HepG2 (cell line): ENCODE measurements around the gene ATP23. TPM values are rescaled to one million over a fixed set of nuclear protein-coding genes. Genes with fewer than 3 reads are reported as not detected.

ENCODE experiments used
- ATAC-seq: fragments of 200-7000 bp; cut with Tn5 transposase; 3 replicates; pipeline ENCODE4 v1.9.1; 2020; ENCODE audit warnings: mild to moderate bottlenecking, moderate library complexity
- BruUV-seq: library from RNA; stranded (reverse); fragments of 400-500 nt; replicated peaks from 2 replicates; lab custom pipeline; 2021; lab: Mats Ljungman, UMichigan
- CTCF ChIA-PET: fragments of 300-600 bp; formaldehyde crosslinking; extraction: SDS; loops from one replicate; lab custom pipeline; 2021; ENCODE audit warnings: low total read pairs, inconsistent platforms, low intra/inter-chr PET ratio; lab: Yijun Ruan, JAX
- POLR2A ChIA-PET: fragments of 350-600 bp; sonication (Branson Sonifier 250); formaldehyde crosslinking; loops from one replicate; lab custom pipeline; 2020; ENCODE audit warnings: antibody characterized with exemption, inconsistent platforms; lab: Yijun Ruan, JAX
- DNase-seq: peaks from one replicate; pipeline ENCODE4 v3.0.0-alpha.2; 2015; ENCODE audit warnings: low spot score
- FAIRE-seq: peaks from 3 replicates; lab custom pipeline; 2011; peaks lifted over from hg19 to GRCh38; lab: Jason Lieb, UNC
- H2AFZ ChIP-seq: one replicate; pipeline ENCODE4 v1.6.1; 2011; ENCODE audit warnings: low read length, inconsistent platforms
- H3K27ac ChIP-seq: fragments of 300-600 bp; 3 replicates; pipeline ENCODE4 v1.8.0; 2011; ENCODE audit warnings: mixed run types, mild to moderate bottlenecking, mixed read lengths, low read length, inconsistent platforms; ENCODE audit not compliant: insufficient read depth; ENCODE audit errors: extremely low read length
- H3K27me3 ChIP-seq, 2 experiments: fragments of 200-600 bp in 1 of 2; 2 replicates in 1 of 2; 3 replicates in 1 of 2; pipeline versions ENCODE4 v1.6.0 to v1.8.0; 2011; ENCODE audit warnings: low read length in 2 of 2, mild to moderate bottlenecking in 2 of 2, moderate library complexity in 2 of 2, inconsistent platforms in 1 of 2; ENCODE audit not compliant: insufficient read depth in 2 of 2, control insufficient read depth in 1 of 2
- H3K36me3 ChIP-seq, 2 experiments: fragments of 200-600 bp in 1 of 2; replicated peaks in 1 of 2; 2 replicates in 1 of 2; 3 replicates in 1 of 2; pipeline versions ENCODE4 v1.5.1 to v1.8.0; 2011; ENCODE audit warnings: low read length in 2 of 2, inconsistent platforms in 1 of 2; ENCODE audit not compliant: insufficient read depth in 2 of 2, control insufficient read depth in 1 of 2
- H3K4me1 ChIP-seq: 2 replicates; pipeline ENCODE4 v1.5.1; 2012; ENCODE audit warnings: low read length, inconsistent platforms; ENCODE audit not compliant: insufficient read depth
- H3K4me2 ChIP-seq: 2 replicates; pipeline ENCODE4 v1.6.0; 2011; ENCODE audit warnings: low read depth, low read length, inconsistent platforms
- H3K4me3 ChIP-seq, 3 experiments: fragments of 200-600 bp in 1 of 3; sonication (generic), shearing (Covaris generic) in 1 of 3; replicated peaks in 1 of 3; 2 replicates each; pipeline ENCODE4 v1.5.1; 2011 to 2016; ENCODE audit warnings: low read length in 3 of 3, inconsistent platforms in 2 of 3, low read depth in 2 of 3, mild to moderate bottlenecking in 2 of 3, control low read depth in 1 of 3, mixed read lengths in 1 of 3; ENCODE audit not compliant: insufficient read depth in 1 of 3
- H3K79me2 ChIP-seq: one replicate; pipeline ENCODE4 v1.6.1; 2011; ENCODE audit warnings: low read length, inconsistent platforms; ENCODE audit not compliant: insufficient read depth
- H3K9ac ChIP-seq: 2 replicates; pipeline ENCODE4 v1.6.0; 2011; ENCODE audit warnings: mild to moderate bottlenecking, low read depth, low read length, inconsistent platforms; ENCODE audit not compliant: insufficient read depth
- H3K9me3 ChIP-seq: 2 replicates; pipeline ENCODE4 v1.5.1; 2012; ENCODE audit warnings: mild to moderate bottlenecking, low read length
- H4K20me1 ChIP-seq: 2 replicates; pipeline ENCODE4 v1.6.0; 2011; ENCODE audit warnings: inconsistent platforms, mild to moderate bottlenecking, low read length, moderate library complexity; ENCODE audit not compliant: insufficient read depth
- ATM ChIP-seq: fragments of 450-650 bp; IDR thresholded peaks from 2 replicates; pipeline ENCODE4 v1.7.1; 2017; ENCODE audit warnings: mild to moderate bottlenecking, borderline replicate concordance
- FIP1L1 ChIP-seq: fragments of 200-400 bp; formaldehyde crosslinking; IDR thresholded peaks from 2 replicates; pipeline ENCODE4 v1.6.1; 2018; ENCODE audit warnings: low read depth, mild to moderate bottlenecking, low read length, moderate library complexity, borderline replicate concordance; ENCODE audit not compliant: insufficient read depth
- GTF3A ChIP-seq: sonication (generic); formaldehyde crosslinking; conservative IDR thresholded peaks from 2 replicates; pipeline ENCODE4 v1.4.0; 2020; ENCODE audit warnings: mild to moderate bottlenecking, missing genetic modification reagents
- KDM3A ChIP-seq: IDR thresholded peaks from 2 replicates; pipeline ENCODE4 v1.6.1; 2018; ENCODE audit warnings: low read depth, missing compliant biosample characterization
- KLF6 ChIP-seq: IDR thresholded peaks from 2 replicates; pipeline ENCODE4 v1.8.0; 2016; ENCODE audit warnings: missing biosample characterization, missing genetic modification reagents
- NCOR1 ChIP-seq: fragments of 200-600 bp; sonication (generic); IDR thresholded peaks from 2 replicates; pipeline ENCODE4 v1.7.0; 2017; ENCODE audit warnings: antibody characterized with exemption, low read length, borderline replicate concordance
- RXRA ChIP-seq: sonication (generic); formaldehyde crosslinking; IDR thresholded peaks from 2 replicates; pipeline ENCODE4 v1.5.1; 2020; ENCODE audit warnings: missing genetic modification reagents
- SCMH1 ChIP-seq: sonication (generic); formaldehyde crosslinking; IDR thresholded peaks from 2 replicates; pipeline ENCODE4 v1.9.0; 2021; ENCODE audit warnings: missing genetic modification reagents, mild to moderate bottlenecking, borderline replicate concordance
- SRY ChIP-seq: sonication (generic); formaldehyde crosslinking; IDR thresholded peaks from 2 replicates; pipeline ENCODE4 v1.8.0; 2022; ENCODE audit warnings: mild to moderate bottlenecking, missing genetic modification reagents
- ZKSCAN5 ChIP-seq: sonication (generic); formaldehyde crosslinking; IDR thresholded peaks from 2 replicates; pipeline ENCODE4 v1.5.1; 2020; ENCODE audit warnings: mild to moderate bottlenecking, missing genetic modification reagents
- ZNF12 ChIP-seq: sonication (generic); formaldehyde crosslinking; IDR thresholded peaks from 2 replicates; pipeline ENCODE4 v1.5.0; 2020; ENCODE audit warnings: missing genetic modification reagents
- ZNF644 ChIP-seq: IDR thresholded peaks from 2 replicates; pipeline ENCODE4 v1.6.1; 2016; ENCODE audit warnings: low read depth
- ZNF780A ChIP-seq: sonication (generic); formaldehyde crosslinking; IDR thresholded peaks from 2 replicates; pipeline ENCODE4 v1.8.0; 2022; ENCODE audit warnings: mild to moderate bottlenecking, missing genetic modification reagents, moderate library complexity
- WGBS: methylation state at CpG from one replicate; pipeline ENCODE4 v1.1.6; 2017; ENCODE audit warnings: low lambda C conversion rate; 5-methylcytosine and 5-hydroxymethylcytosine counted together
- in situ Hi-C: cut with HindIII; loops from 2 replicates; pipeline ENCODE4 v1.10.0; 2017; ENCODE audit warnings: low pct_unique_long_range_greater_than_20kb; ENCODE audit not compliant: extremely low pct_ligation_motif_present
- intact Hi-C: fragments of 100-400 bp; cut with micrococcal nuclease; formaldehyde crosslinking; loops from one replicate; pipeline ENCODE4 v1.10.0; 2022; ENCODE audit not compliant: unreplicated experiment
- polyA plus RNA-seq, 8 experiments: library from polyadenylated mRNA; depleted of rRNA in 3 of 8; stranded (reverse) in 7 of 8; unstranded in 1 of 8; fragments of >200 nt; fragmentation: Illumina TruSeq in 4 of 8; extraction: Trizol in 4 of 8; gene quantifications; 2 replicates each; pipeline versions ENCODE4 v1.2.1 to v1.2.3, GENCODE V29; 2011 to 2016; ENCODE audit warnings: low read depth in 4 of 8, missing spikeins in 1 of 8, mixed read lengths in 1 of 8; ENCODE audit not compliant: insufficient read depth in 1 of 8
- total RNA-seq, 5 experiments: library from RNA; depleted of rRNA; stranded (reverse); fragments of >200 nt; fragmentation: Illumina TruSeq; extraction: Trizol; gene quantifications; 2 replicates each; pipeline ENCODE4 v1.2.3, GENCODE V29; 2016; ENCODE audit warnings: low read depth in 1 of 5
- TF ChIP-seq, protein P1 (sequence below): sonication (generic); formaldehyde crosslinking; conservative IDR thresholded peaks from 2 replicates; pipeline ENCODE4 v1.8.0; 2022; ENCODE audit warnings: missing genetic modification reagents
- TF ChIP-seq, protein P2 (sequence below): sonication (generic); formaldehyde crosslinking; conservative IDR thresholded peaks from 2 replicates; pipeline ENCODE4 v1.4.0; 2020; ENCODE audit warnings: missing genetic modification reagents
- TF ChIP-seq, protein P3 (sequence below): sonication (generic); formaldehyde crosslinking; IDR thresholded peaks from 2 replicates; pipeline ENCODE4 v1.4.0; 2020; ENCODE audit warnings: mild to moderate bottlenecking, missing genetic modification reagents, borderline replicate concordance
- TF ChIP-seq, protein P4 (sequence below): IDR thresholded peaks from 2 replicates; pipeline ENCODE4 v1.6.1; 2016

ATP23 gene
- total and polyA plus RNA-seq, 2 of the 13 experiments (the other 11 are each of a cell fraction or from before 2014, with no cell fraction given) = 12.1 to 14.7 TPM

DNA sequence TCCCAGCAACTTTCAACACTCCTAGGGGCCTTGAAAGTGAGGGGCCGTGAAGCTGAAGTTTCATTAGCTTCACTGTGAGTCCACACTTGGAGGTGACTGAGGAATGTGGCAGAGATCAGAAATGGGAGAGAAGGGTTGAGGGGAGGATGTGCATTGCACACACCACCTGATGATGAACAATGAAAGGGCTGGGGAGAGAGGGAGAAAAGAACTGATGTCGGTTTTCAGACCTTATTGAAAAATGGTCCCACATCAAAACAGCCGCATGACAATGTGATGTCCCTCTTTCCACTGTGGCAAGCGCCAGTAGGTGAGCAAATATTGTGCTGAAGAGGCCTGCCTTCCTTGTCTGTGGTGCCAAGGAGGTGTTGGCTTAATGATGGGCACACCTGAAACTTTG, 32.3 kb upstream of the ATP23 start:
- ATAC-seq = no peak
- no peak for FAIRE-seq
- Histone ChIP-seq H3K4me1 (peaks cover 10% of the 10 kb centered on the region), H3K9ac (no peak overlapping the region), H3K27me3 (peaks cover 0 to 43% of the 10 kb centered on the region in 2 experiments; a peak in 3 of 5 replicates), H3K79me2 (no peaks in the 10 kb centered on the region), H3K36me3 (no peaks in the 10 kb centered on the region), H3K27ac (no peak overlapping the region), H3K4me3 (no peak overlapping the region), H3K9me3 (no peaks in the 10 kb centered on the region), H2AFZ (no peak overlapping the region), H3K4me2 (no peak overlapping the region), H4K20me1 (no peaks in the 10 kb centered on the region)
- intact Hi-C loops (no loop called here), in situ Hi-C loops (no loop called here)
- DNase-seq = no peak
- 30% methylated on average over 4 of the region's 4 CpGs for WGBS
- POLR2A ChIA-PET = no interaction called here
- no TSS peak for BruUV-seq
- CTCF ChIA-PET = no interaction called here
- TF ChIP-seq GTF3A (CRISPR knock-in tag) (no peak), ZNF780A (CRISPR knock-in tag) (no peak), ZNF644 (CRISPR knock-in tag) (no peak), KLF6 (CRISPR knock-in tag) (no peak), SCMH1 (CRISPR knock-in tag) (no peak), NCOR1 (no peak), ZNF12 (CRISPR knock-in tag) (no peak), SRY (CRISPR knock-in tag) (no peak), FIP1L1 (no peak), RXRA (CRISPR knock-in tag) (no peak), KDM3A (no peak), ATM (no peak), ZKSCAN5 (CRISPR knock-in tag) (no peak)
- TF ChIP-seq, protein P1, sequence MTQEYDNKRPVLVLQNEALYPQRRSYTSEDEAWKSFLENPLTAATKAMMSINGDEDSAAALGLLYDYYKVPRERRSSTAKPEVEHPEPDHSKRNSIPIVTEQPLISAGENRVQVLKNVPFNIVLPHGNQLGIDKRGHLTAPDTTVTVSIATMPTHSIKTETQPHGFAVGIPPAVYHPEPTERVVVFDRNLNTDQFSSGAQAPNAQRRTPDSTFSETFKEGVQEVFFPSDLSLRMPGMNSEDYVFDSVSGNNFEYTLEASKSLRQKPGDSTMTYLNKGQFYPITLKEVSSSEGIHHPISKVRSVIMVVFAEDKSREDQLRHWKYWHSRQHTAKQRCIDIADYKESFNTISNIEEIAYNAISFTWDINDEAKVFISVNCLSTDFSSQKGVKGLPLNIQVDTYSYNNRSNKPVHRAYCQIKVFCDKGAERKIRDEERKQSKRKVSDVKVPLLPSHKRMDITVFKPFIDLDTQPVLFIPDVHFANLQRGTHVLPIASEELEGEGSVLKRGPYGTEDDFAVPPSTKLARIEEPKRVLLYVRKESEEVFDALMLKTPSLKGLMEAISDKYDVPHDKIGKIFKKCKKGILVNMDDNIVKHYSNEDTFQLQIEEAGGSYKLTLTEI (CRISPR knock-in tag) = no peak
- TF ChIP-seq, protein P2, sequence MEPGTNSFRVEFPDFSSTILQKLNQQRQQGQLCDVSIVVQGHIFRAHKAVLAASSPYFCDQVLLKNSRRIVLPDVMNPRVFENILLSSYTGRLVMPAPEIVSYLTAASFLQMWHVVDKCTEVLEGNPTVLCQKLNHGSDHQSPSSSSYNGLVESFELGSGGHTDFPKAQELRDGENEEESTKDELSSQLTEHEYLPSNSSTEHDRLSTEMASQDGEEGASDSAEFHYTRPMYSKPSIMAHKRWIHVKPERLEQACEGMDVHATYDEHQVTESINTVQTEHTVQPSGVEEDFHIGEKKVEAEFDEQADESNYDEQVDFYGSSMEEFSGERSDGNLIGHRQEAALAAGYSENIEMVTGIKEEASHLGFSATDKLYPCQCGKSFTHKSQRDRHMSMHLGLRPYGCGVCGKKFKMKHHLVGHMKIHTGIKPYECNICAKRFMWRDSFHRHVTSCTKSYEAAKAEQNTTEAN (CRISPR knock-in tag) = no peak
- TF ChIP-seq, protein P3, sequence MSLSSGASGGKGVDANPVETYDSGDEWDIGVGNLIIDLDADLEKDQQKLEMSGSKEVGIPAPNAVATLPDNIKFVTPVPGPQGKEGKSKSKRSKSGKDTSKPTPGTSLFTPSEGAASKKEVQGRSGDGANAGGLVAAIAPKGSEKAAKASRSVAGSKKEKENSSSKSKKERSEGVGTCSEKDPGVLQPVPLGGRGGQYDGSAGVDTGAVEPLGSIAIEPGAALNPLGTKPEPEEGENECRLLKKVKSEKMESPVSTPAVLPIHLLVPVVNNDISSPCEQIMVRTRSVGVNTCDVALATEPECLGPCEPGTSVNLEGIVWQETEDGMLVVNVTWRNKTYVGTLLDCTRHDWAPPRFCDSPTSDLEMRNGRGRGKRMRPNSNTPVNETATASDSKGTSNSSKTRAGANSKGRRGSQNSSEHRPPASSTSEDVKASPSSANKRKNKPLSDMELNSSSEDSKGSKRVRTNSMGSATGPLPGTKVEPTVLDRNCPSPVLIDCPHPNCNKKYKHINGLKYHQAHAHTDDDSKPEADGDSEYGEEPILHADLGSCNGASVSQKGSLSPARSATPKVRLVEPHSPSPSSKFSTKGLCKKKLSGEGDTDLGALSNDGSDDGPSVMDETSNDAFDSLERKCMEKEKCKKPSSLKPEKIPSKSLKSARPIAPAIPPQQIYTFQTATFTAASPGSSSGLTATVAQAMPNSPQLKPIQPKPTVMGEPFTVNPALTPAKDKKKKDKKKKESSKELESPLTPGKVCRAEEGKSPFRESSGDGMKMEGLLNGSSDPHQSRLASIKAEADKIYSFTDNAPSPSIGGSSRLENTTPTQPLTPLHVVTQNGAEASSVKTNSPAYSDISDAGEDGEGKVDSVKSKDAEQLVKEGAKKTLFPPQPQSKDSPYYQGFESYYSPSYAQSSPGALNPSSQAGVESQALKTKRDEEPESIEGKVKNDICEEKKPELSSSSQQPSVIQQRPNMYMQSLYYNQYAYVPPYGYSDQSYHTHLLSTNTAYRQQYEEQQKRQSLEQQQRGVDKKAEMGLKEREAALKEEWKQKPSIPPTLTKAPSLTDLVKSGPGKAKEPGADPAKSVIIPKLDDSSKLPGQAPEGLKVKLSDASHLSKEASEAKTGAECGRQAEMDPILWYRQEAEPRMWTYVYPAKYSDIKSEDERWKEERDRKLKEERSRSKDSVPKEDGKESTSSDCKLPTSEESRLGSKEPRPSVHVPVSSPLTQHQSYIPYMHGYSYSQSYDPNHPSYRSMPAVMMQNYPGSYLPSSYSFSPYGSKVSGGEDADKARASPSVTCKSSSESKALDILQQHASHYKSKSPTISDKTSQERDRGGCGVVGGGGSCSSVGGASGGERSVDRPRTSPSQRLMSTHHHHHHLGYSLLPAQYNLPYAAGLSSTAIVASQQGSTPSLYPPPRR (CRISPR knock-in tag) = no peak
- TF ChIP-seq, protein P4, sequence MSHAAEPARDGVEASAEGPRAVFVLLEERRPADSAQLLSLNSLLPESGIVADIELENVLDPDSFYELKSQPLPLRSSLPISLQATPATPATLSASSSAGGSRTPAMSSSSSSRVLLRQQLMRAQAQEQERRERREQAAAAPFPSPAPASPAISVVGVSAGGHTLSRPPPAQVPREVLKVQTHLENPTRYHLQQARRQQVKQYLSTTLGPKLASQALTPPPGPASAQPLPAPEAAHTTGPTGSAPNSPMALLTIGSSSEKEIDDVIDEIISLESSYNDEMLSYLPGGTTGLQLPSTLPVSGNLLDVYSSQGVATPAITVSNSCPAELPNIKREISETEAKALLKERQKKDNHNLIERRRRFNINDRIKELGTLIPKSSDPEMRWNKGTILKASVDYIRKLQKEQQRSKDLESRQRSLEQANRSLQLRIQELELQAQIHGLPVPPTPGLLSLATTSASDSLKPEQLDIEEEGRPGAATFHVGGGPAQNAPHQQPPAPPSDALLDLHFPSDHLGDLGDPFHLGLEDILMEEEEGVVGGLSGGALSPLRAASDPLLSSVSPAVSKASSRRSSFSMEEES = no peak
